ENCODE results near the gene IRGM. TPM values are rescaled to one million over a fixed set of nuclear protein-coding genes. Genes with fewer than 3 reads are reported as not detected.
"Not testable (repeated sequence)": the region's sequence is repeated elsewhere in the genome, so short reads cannot be mapped to it uniquely, and the experiment has no call there.

IRGM gene
- total RNA-seq, 2 donors from 2014 or later: 1.5 to 2.2 TPM

GRCh38 chr5:150848271-150848670, 1.9 kb downstream of the IRGM start:
- no peak overlapping the region for H3K4me3 Mint-ChIP-seq
- no peak for DNase-seq (ENCODE audit: low spot score)
- H3K27ac Mint-ChIP-seq: no peak overlapping the region
- peaks cover 9 to 20% of the 10 kb centered on the region in 2 donors for H3K4me1 Mint-ChIP-seq (ENCODE audit: low read depth in 2 of 2)
- no peaks in the 10 kb centered on the region for H3K36me3 Mint-ChIP-seq
- H3K9me3 Mint-ChIP-seq: no peaks in the 10 kb centered on the region
- peaks cover 3 to 8% of the 10 kb centered on the region in 2 donors for H3K27me3 Mint-ChIP-seq
- no peak for ATAC-seq

GRCh38 chr5:150851039-150851438, 4.7 kb downstream of the IRGM start:
- Mint-ChIP-seq H3K4me1 (ENCODE audit: low read depth in 2 of 2) (peaks cover 9 to 19% of the 10 kb centered on the region in 2 donors), H3K4me3 (no peak overlapping the region), H3K27me3 (peaks cover 3 to 30% of the 10 kb centered on the region in 2 donors), H3K27ac (no peak overlapping the region), H3K36me3 (no peaks in the 10 kb centered on the region), H3K9me3 (no peaks in the 10 kb centered on the region)
- no peak for DNase-seq (ENCODE audit: low spot score)
- ATAC-seq: no peak

- Mint-ChIP-seq H3K36me3 (no peaks in the 10 kb centered on the region), H3K27ac (no peak overlapping the region), H3K27me3 (peaks cover 1 to 26% of the 10 kb centered on the region in 2 donors), H3K4me3 (no peak overlapping the region), H3K9me3 (no peaks in the 10 kb centered on the region), H3K4me1 (ENCODE audit: low read depth in 2 of 2) (peaks cover 0 to 5% of the 10 kb centered on the region in 2 donors)
- no peak for ATAC-seq
- no peak for DNase-seq (ENCODE audit: low spot score)
Observed at GRCh38 chr5:150853561-150853960, 7.2 kb downstream of the IRGM start.

DNA sequence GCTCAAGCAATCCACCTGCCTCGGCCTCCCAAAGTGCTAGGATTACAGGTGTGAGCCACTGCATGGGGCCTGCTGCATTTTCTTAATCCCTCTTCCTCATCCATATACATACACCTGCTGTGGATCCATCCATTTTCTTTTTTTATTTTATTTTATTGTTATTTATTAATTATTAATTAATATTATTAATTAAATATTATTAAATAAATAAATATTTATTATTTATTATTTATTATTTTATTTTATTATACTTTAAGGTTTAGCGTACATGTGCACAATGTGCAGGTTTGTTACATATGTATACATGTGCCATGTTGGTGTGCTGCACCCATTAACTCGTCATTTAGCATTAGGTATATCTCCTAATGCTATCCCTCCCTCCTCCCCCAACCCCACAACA, 10.4 kb downstream of the IRGM start:
- H3K27ac Mint-ChIP-seq; H3K4me1 Mint-ChIP-seq (ENCODE audit: low read depth in 2 of 2); ATAC-seq; H3K9me3 Mint-ChIP-seq; H3K36me3 Mint-ChIP-seq; DNase-seq (ENCODE audit: low spot score); H3K4me3 Mint-ChIP-seq: not testable (repeated sequence)
- H3K27me3 Mint-ChIP-seq: peaks cover 3 to 32% of the 10 kb centered on the region in 2 donors

DNA sequence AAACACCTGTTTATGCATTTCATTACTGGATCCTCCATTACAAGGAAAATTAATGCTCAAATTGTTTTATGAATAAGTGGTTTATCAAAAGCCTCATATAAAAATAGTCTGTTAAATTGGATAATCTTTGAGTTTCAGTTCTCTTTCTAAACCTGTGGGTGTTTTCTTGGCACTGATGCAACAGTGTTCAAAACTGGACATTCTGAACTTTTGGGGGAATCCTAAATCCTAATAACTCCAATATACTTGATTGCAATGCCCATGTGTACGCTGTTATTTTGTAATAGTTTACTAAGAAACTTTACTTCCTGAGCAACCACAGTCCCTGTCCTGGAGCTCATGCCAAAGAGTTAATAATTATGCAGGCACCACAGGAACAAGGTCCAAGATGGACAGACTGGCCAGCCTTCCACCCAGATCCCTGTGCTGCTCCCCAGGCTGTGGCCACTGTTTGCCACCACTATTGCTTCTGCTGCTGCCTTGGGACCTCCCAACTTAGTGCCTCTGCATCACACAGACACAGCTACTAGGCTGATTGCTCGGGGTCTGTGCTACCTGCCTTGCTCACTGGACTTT, 14.0 kb downstream of the IRGM start:
- Mint-ChIP-seq H3K4me1 (ENCODE audit: low read depth in 2 of 2) (peaks cover 0 to 5% of the 10 kb centered on the region in 2 donors), H3K27me3 (peaks cover 13 to 32% of the 10 kb centered on the region in 2 donors), H3K36me3 (no peaks in the 10 kb centered on the region), H3K4me3 (no peak overlapping the region), H3K9me3 (peaks cover 4% of the 10 kb centered on the region), H3K27ac (no peak overlapping the region)
- ATAC-seq (no peak), DNase-seq (ENCODE audit: low spot score) (no peak)

DNA sequence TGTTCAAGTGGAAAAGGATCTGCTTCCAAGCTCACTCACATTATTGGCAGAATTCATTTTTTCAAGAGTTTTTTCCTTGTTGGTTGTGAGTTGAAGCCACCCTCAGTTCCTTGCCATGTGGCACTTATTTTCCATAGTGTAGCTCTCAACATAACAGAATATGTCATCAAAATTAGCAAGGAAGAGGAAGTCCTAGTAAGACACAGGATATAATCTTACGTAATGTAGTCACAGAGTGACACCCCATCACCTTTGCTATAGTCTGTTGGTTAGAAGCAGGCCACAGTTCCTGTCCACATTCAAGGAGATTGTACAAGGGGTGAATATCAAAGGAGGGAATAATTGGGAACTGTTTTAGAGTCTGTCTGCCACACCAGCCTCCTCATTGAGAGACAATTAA, 15.7 kb downstream of the IRGM start:
- DNase-seq (ENCODE audit: low spot score) (no peak), ATAC-seq (no peak)
- H3K36me3 Mint-ChIP-seq: no peaks in the 10 kb centered on the region
- H3K27me3 Mint-ChIP-seq: peaks cover 13 to 32% of the 10 kb centered on the region in 2 donors
- H3K9me3 Mint-ChIP-seq: peaks cover 4% of the 10 kb centered on the region
- peaks cover 0 to 5% of the 10 kb centered on the region in 2 donors for H3K4me1 Mint-ChIP-seq (ENCODE audit: low read depth in 2 of 2)
- H3K27ac Mint-ChIP-seq: no peak overlapping the region
- no peak overlapping the region for H3K4me3 Mint-ChIP-seq

DNA sequence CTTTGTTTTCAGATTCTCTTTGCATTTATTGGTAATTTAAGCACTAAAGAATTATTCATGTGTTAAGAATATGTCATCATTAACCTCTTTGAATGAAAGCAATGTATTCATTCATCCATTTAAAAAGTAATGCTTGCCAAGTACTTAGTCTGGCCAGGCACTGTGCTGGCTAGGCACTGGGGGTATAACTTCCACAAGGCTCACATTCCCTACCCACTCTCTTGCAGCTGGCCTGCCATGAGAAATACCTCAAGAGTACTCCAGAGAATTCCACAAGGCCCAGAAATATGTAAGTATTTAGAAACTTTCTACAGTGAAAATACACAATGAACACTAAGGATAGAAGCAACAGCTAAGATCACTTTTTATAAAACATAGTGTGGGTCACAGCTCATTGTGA, 33.0 kb downstream of the IRGM start:
- no peak for ATAC-seq
- H3K9me3 Mint-ChIP-seq: peaks cover 21% of the 10 kb centered on the region
- H3K27ac Mint-ChIP-seq: no peak overlapping the region
- peaks cover 14% of the 10 kb centered on the region for H3K36me3 Mint-ChIP-seq
- no peaks in the 10 kb centered on the region for H3K4me1 Mint-ChIP-seq (ENCODE audit: low read depth in 2 of 2)
- no peak for DNase-seq (ENCODE audit: low spot score)
- H3K4me3 Mint-ChIP-seq: no peak overlapping the region
- H3K27me3 Mint-ChIP-seq: peaks cover 0 to 8% of the 10 kb centered on the region in 2 donors

DNA sequence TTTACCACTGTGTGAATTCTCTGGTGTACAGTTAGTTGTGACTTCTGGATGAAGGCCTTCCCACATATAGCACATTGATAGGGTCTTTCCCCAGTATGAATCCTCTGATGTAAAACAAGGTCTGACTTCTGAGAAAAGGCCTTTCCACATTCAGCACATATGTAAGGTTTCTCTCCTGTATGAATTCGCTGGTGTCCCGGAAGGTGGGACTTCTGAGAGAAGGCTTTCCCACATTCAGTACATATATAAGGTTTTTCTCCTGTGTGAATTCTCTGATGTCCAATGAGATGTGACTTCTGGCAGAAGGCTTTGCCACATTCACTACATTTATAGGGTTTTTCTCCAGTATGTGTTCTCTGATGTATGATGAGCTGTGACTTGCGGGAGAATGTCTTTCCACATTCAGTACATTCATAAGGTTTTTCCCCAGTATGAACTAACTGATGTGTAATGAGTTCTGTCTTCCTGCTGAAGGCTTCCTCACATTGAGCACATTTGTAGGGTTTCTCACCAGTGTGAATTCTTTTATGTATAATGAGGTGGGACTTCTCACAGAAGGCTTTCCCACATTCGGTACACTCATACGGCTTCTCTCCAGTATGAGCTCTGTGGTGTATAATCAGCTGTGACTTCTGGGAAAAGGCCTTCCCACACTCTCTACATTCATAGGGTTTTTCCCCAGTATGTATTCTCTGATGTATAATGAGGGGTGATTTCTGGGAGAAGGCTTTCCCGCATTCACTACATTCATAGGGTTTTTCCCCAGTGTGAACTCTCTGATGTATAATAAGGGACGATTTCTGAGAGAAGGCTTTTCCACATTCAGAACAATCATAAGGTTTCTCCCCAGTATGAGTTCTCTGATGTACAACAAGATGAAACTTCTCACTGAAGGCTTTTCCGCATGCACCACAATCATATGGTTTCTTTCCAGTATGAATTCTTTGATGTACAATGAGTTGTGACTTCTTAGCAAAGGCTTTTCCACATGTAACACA, 49.4 kb downstream of the IRGM start:
- Mint-ChIP-seq H3K36me3 (peaks cover 67% of the 10 kb centered on the region), H3K9me3 (peaks cover 41% of the 10 kb centered on the region)
- ATAC-seq: no peak

More for the DNA sequence above, 49.4 kb downstream of the IRGM start:
- Mint-ChIP-seq H3K27me3 (no peaks in the 10 kb centered on the region), H3K27ac (no peak overlapping the region), H3K4me3 (no peak overlapping the region), H3K4me1 (ENCODE audit: low read depth in 2 of 2) (no peaks in the 10 kb centered on the region)
- DNase-seq (ENCODE audit: low spot score): no peak

Other genes starting within 250 kb of the IRGM start
- gene SYNPO, start 205.9 kb upstream of the IRGM start, total RNA-seq: 1 to 10 TPM; 1.0 to 9.3 TPM
- gene MYOZ3, start 185.3 kb upstream of the IRGM start, total RNA-seq: not detected
- gene RBM22, start 145.5 kb upstream of the IRGM start, total RNA-seq: 10 to 100 TPM; 72.5 to 80.0 TPM
- gene DCTN4, start 87.5 kb upstream of the IRGM start, total RNA-seq: 10 to 100 TPM; 54.1 to 68.8 TPM
- 10 to 100 TPM; 24.5 to 30.4 TPM for gene SMIM3, start 67.8 kb upstream of the IRGM start, total RNA-seq
- 1 to 10 TPM; 4.0 to 7.4 TPM for gene ZNF300, start 58.5 kb downstream of the IRGM start, total RNA-seq
- not detected for gene GPX3, start 174.1 kb downstream of the IRGM start, total RNA-seq
- gene TNIP1, start 234.5 kb downstream of the IRGM start, total RNA-seq: 100 to 1,000 TPM; 154 to 260 TPM